K562 (cell line): ENCODE results near the gene PHPT1. TPM values are rescaled to one million over a fixed set of nuclear protein-coding genes. Genes with fewer than 3 reads are reported as not detected.

Experiments
- microRNA-seq: library from miRNA; unstranded; fragments of <30 nt; microRNA quantifications from one replicate; pipeline ENCODE4, GENCODE V29; 2018; ENCODE audit warnings: borderline microRNAs expressed
- polyA plus RNA-seq, 8 experiments: library from polyadenylated mRNA; depleted of rRNA in 4 of 8; stranded (reverse) in 5 of 8; unstranded in 3 of 8; fragments of >200 nt; fragmentation: Nextera tagmentation in 2 of 8; fragmentation: Illumina TruSeq in 1 of 8; extraction: Ambion mirVana in 2 of 8; extraction: Trizol in 1 of 8; gene quantifications; 2 replicates each; pipeline versions ENCODE4 v1.2.1 to v1.2.3, GENCODE V29; 2011 to 2014; ENCODE audit warnings: inconsistent platforms in 1 of 8, missing spikeins in 1 of 8
- small RNA-seq: library from RNA; depleted of rRNA; stranded (forward); fragments of <200 nt; gene quantifications from one replicate; pipeline ENCODE3, GENCODE V24; 2014
- total RNA-seq, 7 experiments: library from RNA; depleted of rRNA in 6 of 7; stranded (reverse); fragments of >200 nt in 6 of 7; fragmentation: Illumina TruSeq in 2 of 7; extraction: Trizol in 2 of 7; gene quantifications; 2 replicates each; pipeline versions ENCODE4 v1.2.1 to v1.2.3, GENCODE V29; 2011 to 2021; ENCODE audit warnings: low replicate concordance in 1 of 7

Gene PHPT1
- total and polyA plus RNA-seq, 9 of the 15 experiments (the other 6 are each of a cell fraction or from before 2014, with no cell fraction given), result 20.9 to 166 (median 129) TPM

Small RNA genes lying within 50 kb of the gene (microRNA-seq; reads per million reads assigned to microRNA genes)
- gene MIR4292 (not detected), gene MIR4479 (1.0 reads per million, percentile 7 among the genes with 10 or more reads in this experiment)

Small RNA genes lying within 50 kb of the gene (small RNA-seq; reads per million reads assigned to genes)
- gene AL355987.2, result not detected
- not detected for gene MIR4292
- 0.29 reads per million for gene MIR4479

Other genes with a start within 250 kb of the PHPT1 start
Only the 7 nearest of the 28 such genes appear.
- 113 and 143 TPM in 2 replicates for gene TMEM141, start 58.1 kb upstream of the PHPT1 start, total RNA-seq (2014; rRNA removed)
- 36.2 and 53.6 TPM in 2 replicates for gene TMEM141, start 58.1 kb upstream of the PHPT1 start, total RNA-seq (2014; rRNA removed; fragmentation: Illumina TruSeq; extraction: Trizol)
- gene TMEM141, start 58.1 kb upstream of the PHPT1 start, total RNA-seq (2015; rRNA removed; fragmentation: Illumina TruSeq; extraction: Trizol), result 68.9 and 69.5 TPM in 2 replicates
- 78.7 and 94.7 TPM in 2 replicates for gene TMEM141, start 58.1 kb upstream of the PHPT1 start, total RNA-seq (2021)
- 74.8 and 80.1 TPM in 2 replicates for gene TMEM141, start 58.1 kb upstream of the PHPT1 start, polyA plus RNA-seq (2011; rRNA removed)
- 110 and 112 TPM in 2 replicates for gene TMEM141, start 58.1 kb upstream of the PHPT1 start, polyA plus RNA-seq (2014; fragmentation: Illumina TruSeq; extraction: Trizol)
- gene TMEM141, start 58.1 kb upstream of the PHPT1 start, polyA plus RNA-seq (2014; fragmentation: Nextera tagmentation; extraction: Ambion mirVana), result 10 to 100 TPM; 21.5 to 35.8 TPM
- gene TMEM141, start 58.1 kb upstream of the PHPT1 start, polyA plus RNA-seq (2014; rRNA removed), result 123 and 134 TPM in 2 replicates
- gene CCDC183, start 53.1 kb upstream of the PHPT1 start, total RNA-seq (2014; rRNA removed), result 0.12 TPM in 1 of 2 replicates, not detected in the other
- gene CCDC183, start 53.1 kb upstream of the PHPT1 start, total RNA-seq (2014; rRNA removed; fragmentation: Illumina TruSeq; extraction: Trizol), result not detected in 2 replicates
- gene CCDC183, start 53.1 kb upstream of the PHPT1 start, total RNA-seq (2015; rRNA removed; fragmentation: Illumina TruSeq; extraction: Trizol), result 0.19 and 0.22 TPM in 2 replicates
- 0.29 and 0.54 TPM in 2 replicates for gene CCDC183, start 53.1 kb upstream of the PHPT1 start, total RNA-seq (2021)
- gene CCDC183, start 53.1 kb upstream of the PHPT1 start, polyA plus RNA-seq (2011; rRNA removed), result 0.60 and 0.65 TPM in 2 replicates
- 0.12 and 0.33 TPM in 2 replicates for gene CCDC183, start 53.1 kb upstream of the PHPT1 start, polyA plus RNA-seq (2014; fragmentation: Illumina TruSeq; extraction: Trizol)
- not detected for gene CCDC183, start 53.1 kb upstream of the PHPT1 start, polyA plus RNA-seq (2014; fragmentation: Nextera tagmentation; extraction: Ambion mirVana)
- 0.21 and 1.7 TPM in 2 replicates for gene CCDC183, start 53.1 kb upstream of the PHPT1 start, polyA plus RNA-seq (2014; rRNA removed)
- gene RABL6, start 41.5 kb upstream of the PHPT1 start, total RNA-seq (2014; rRNA removed), result 141 and 154 TPM in 2 replicates
- gene RABL6, start 41.5 kb upstream of the PHPT1 start, total RNA-seq (2014; rRNA removed; fragmentation: Illumina TruSeq; extraction: Trizol), result 34.2 and 44.6 TPM in 2 replicates
- gene RABL6, start 41.5 kb upstream of the PHPT1 start, total RNA-seq (2015; rRNA removed; fragmentation: Illumina TruSeq; extraction: Trizol), result 84.5 and 85.0 TPM in 2 replicates
- gene RABL6, start 41.5 kb upstream of the PHPT1 start, total RNA-seq (2021), result 165 and 181 TPM in 2 replicates
- 109 and 142 TPM in 2 replicates for gene RABL6, start 41.5 kb upstream of the PHPT1 start, polyA plus RNA-seq (2011; rRNA removed)
- gene RABL6, start 41.5 kb upstream of the PHPT1 start, polyA plus RNA-seq (2014; fragmentation: Illumina TruSeq; extraction: Trizol), result 68.9 and 82.6 TPM in 2 replicates
- 1 to 10 TPM; 5.6 to 6.4 TPM for gene RABL6, start 41.5 kb upstream of the PHPT1 start, polyA plus RNA-seq (2014; fragmentation: Nextera tagmentation; extraction: Ambion mirVana)
- gene RABL6, start 41.5 kb upstream of the PHPT1 start, polyA plus RNA-seq (2014; rRNA removed), result 121 and 124 TPM in 2 replicates
- 2.0 and 2.8 TPM in 2 replicates for gene AJM1, start 6.9 kb upstream of the PHPT1 start, total RNA-seq (2014; rRNA removed)
- 0.07 TPM in 1 of 2 replicates, not detected in the other for gene AJM1, start 6.9 kb upstream of the PHPT1 start, total RNA-seq (2014; rRNA removed; fragmentation: Illumina TruSeq; extraction: Trizol)
- 0.83 and 0.94 TPM in 2 replicates for gene AJM1, start 6.9 kb upstream of the PHPT1 start, total RNA-seq (2015; rRNA removed; fragmentation: Illumina TruSeq; extraction: Trizol)
- gene AJM1, start 6.9 kb upstream of the PHPT1 start, total RNA-seq (2021), result 3.2 TPM in 2 replicates
- gene AJM1, start 6.9 kb upstream of the PHPT1 start, polyA plus RNA-seq (2011; rRNA removed), result 0.46 and 1.1 TPM in 2 replicates
- 0.06 and 0.54 TPM in 2 replicates for gene AJM1, start 6.9 kb upstream of the PHPT1 start, polyA plus RNA-seq (2014; fragmentation: Illumina TruSeq; extraction: Trizol)
- gene AJM1, start 6.9 kb upstream of the PHPT1 start, polyA plus RNA-seq (2014; fragmentation: Nextera tagmentation; extraction: Ambion mirVana), result under 1 TPM in 1 of 2 experiments, not detected in 1; 0.01 TPM
- gene AJM1, start 6.9 kb upstream of the PHPT1 start, polyA plus RNA-seq (2014; rRNA removed), result 2.2 and 3.7 TPM in 2 replicates
- gene MAMDC4, start 2.9 kb downstream of the PHPT1 start, total RNA-seq (2014; rRNA removed), result 4.5 and 7.1 TPM in 2 replicates
- 0.10 and 0.47 TPM in 2 replicates for gene MAMDC4, start 2.9 kb downstream of the PHPT1 start, total RNA-seq (2014; rRNA removed; fragmentation: Illumina TruSeq; extraction: Trizol)
- 2.9 and 3.6 TPM in 2 replicates for gene MAMDC4, start 2.9 kb downstream of the PHPT1 start, total RNA-seq (2015; rRNA removed; fragmentation: Illumina TruSeq; extraction: Trizol)
- gene MAMDC4, start 2.9 kb downstream of the PHPT1 start, total RNA-seq (2021), result 9.6 and 11.0 TPM in 2 replicates
- gene MAMDC4, start 2.9 kb downstream of the PHPT1 start, polyA plus RNA-seq (2011; rRNA removed), result 1.3 and 3.6 TPM in 2 replicates
- 1.5 and 2.2 TPM in 2 replicates for gene MAMDC4, start 2.9 kb downstream of the PHPT1 start, polyA plus RNA-seq (2014; fragmentation: Illumina TruSeq; extraction: Trizol)
- gene MAMDC4, start 2.9 kb downstream of the PHPT1 start, polyA plus RNA-seq (2014; fragmentation: Nextera tagmentation; extraction: Ambion mirVana), result under 1 TPM; 0.03 to 0.18 TPM
- gene MAMDC4, start 2.9 kb downstream of the PHPT1 start, polyA plus RNA-seq (2014; rRNA removed), result 7.9 and 10.8 TPM in 2 replicates
- 532 and 564 TPM in 2 replicates for gene EDF1, start 16.9 kb downstream of the PHPT1 start, total RNA-seq (2014; rRNA removed)
- 132 and 198 TPM in 2 replicates for gene EDF1, start 16.9 kb downstream of the PHPT1 start, total RNA-seq (2014; rRNA removed; fragmentation: Illumina TruSeq; extraction: Trizol)
- gene EDF1, start 16.9 kb downstream of the PHPT1 start, total RNA-seq (2015; rRNA removed; fragmentation: Illumina TruSeq; extraction: Trizol), result 363 and 368 TPM in 2 replicates
- gene EDF1, start 16.9 kb downstream of the PHPT1 start, total RNA-seq (2021), result 302 and 324 TPM in 2 replicates
- gene EDF1, start 16.9 kb downstream of the PHPT1 start, polyA plus RNA-seq (2011; rRNA removed), result 235 TPM in 2 replicates
- 318 and 384 TPM in 2 replicates for gene EDF1, start 16.9 kb downstream of the PHPT1 start, polyA plus RNA-seq (2014; fragmentation: Illumina TruSeq; extraction: Trizol)
- gene EDF1, start 16.9 kb downstream of the PHPT1 start, polyA plus RNA-seq (2014; fragmentation: Nextera tagmentation; extraction: Ambion mirVana), result 100 to 1,000 TPM in 1 of 2 experiments, 10 to 100 TPM in 1; 81.0 to 108 TPM
- 526 and 558 TPM in 2 replicates for gene EDF1, start 16.9 kb downstream of the PHPT1 start, polyA plus RNA-seq (2014; rRNA removed)
- 26.8 and 33.3 TPM in 2 replicates for gene TRAF2, start 37.1 kb downstream of the PHPT1 start, total RNA-seq (2014; rRNA removed)
- 5.9 and 9.1 TPM in 2 replicates for gene TRAF2, start 37.1 kb downstream of the PHPT1 start, total RNA-seq (2014; rRNA removed; fragmentation: Illumina TruSeq; extraction: Trizol)
- 26.6 and 28.2 TPM in 2 replicates for gene TRAF2, start 37.1 kb downstream of the PHPT1 start, total RNA-seq (2015; rRNA removed; fragmentation: Illumina TruSeq; extraction: Trizol)
- 44.5 and 45.2 TPM in 2 replicates for gene TRAF2, start 37.1 kb downstream of the PHPT1 start, total RNA-seq (2021)
- 17.3 and 24.9 TPM in 2 replicates for gene TRAF2, start 37.1 kb downstream of the PHPT1 start, polyA plus RNA-seq (2011; rRNA removed)
- 18.0 and 28.7 TPM in 2 replicates for gene TRAF2, start 37.1 kb downstream of the PHPT1 start, polyA plus RNA-seq (2014; fragmentation: Illumina TruSeq; extraction: Trizol)
- under 1 TPM; 0.24 to 0.81 TPM for gene TRAF2, start 37.1 kb downstream of the PHPT1 start, polyA plus RNA-seq (2014; fragmentation: Nextera tagmentation; extraction: Ambion mirVana)
- gene TRAF2, start 37.1 kb downstream of the PHPT1 start, polyA plus RNA-seq (2014; rRNA removed), result 33.6 and 44.2 TPM in 2 replicates